NCI-H226 (cell line): Measurements from ENCODE around the gene IL12A.

Experiments used
- DNase-seq: peaks from one replicate; pipeline ENCODE4 v3.0.0-alpha.2; 2015

Gene IL12A

DNA sequence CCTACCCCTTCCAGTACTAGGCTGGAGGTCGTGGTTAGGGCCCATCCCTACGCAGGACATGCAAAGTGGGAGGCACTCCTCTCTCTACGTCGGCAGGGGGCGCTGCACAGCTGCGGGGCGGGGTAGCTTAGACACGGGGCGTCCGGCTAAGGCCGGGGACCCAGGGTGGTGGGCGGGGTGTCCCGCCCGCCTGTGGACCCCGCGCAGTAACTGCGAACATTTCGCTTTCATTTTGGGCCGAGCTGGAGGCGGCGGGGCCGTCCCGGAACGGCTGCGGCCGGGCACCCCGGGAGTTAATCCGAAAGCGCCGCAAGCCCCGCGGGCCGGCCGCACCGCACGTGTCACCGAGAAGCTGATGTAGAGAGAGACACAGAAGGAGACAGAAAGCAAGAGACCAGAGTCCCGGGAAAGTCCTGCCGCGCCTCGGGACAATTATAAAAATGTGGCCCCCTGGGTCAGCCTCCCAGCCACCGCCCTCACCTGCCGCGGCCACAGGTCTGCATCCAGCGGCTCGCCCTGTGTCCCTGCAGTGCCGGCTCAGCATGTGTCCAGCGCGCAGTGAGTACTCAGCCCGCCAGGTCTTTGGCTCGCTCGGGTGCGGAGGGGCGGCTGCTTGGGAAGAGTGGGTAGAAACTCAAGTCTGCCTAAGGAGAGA is at the start of gene IL12A:
TSS of gene IL12A (plus strand) at position 219 of the 655 bp plus-strand sequence.
- peak; percentile 40 for DNase-seq

DNA sequence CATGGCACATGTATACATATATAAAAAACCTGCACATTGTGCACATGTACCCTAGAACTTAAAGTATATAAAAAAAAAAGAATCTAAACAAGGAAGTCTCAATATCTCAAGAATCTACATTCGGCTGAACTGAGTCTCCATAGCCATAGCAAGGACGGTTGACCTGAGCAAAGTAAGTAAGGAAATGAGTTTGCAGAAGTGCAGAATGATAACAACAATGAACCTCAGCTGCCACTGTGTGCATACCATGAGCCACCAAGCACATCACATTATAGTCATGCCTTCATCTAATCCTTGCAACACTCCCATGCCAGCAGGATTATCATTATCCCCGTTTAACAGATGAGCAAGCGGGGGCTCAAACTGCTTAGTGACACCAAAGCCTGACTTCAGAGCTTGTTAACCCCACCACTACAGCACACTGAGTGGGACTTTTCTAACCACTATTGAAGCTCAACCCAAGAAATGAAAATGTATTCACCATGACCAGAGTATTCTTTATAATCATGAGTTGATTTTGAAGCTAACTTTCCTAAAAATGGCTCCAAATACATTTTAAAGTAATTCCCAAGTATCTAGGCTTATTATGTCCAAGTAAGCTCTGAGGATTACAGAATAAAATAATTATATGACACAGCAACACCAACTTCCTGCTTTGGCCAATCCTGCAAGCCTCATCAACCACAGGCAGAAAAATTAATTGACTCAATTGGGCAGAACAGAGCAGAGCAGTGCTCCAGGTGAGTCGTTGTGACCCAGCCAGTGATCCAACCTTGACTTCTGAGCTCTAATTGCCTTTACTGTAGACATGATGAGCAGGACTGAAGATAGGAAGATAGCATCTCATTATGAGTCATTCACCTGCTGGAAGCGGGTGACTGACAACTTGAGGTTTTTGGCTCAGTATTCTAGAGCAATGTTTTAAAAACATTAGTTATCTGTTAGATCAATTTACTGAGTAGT is 47.3 kb upstream of the IL12A start:
- DNase-seq, result no peak

GRCh38 chr3:159944781-159945180 is 43.9 kb upstream of the IL12A start:
- DNase-seq, result no peak

DNA sequence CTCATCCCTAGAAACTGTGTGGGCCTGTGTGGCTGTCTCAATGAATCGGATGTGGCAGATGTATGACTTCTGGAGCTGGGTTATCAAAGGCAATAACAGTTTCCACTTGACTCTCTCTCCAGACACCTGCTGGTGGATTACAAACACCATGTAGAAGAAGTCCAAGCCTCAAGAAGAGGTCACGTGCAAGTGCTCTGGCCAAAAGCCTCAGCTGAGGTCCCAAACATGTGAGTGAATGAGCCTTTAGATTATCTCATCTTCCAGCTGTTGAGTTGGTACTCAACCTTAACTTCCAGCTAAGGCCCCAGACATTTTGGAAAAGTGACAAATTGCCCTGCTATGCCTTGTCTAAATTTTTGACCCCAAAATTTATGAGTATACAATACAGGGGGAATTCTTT is 42.7 kb upstream of the IL12A start:
- DNase-seq, result no peak

- peak; percentile 88 for DNase-seq
Observed at GRCh38 chr3:159947220-159947619, 41.4 kb upstream of the IL12A start.

- DNase-seq, result no peak
Observed at GRCh38 chr3:159948429-159949144, 40.0 kb upstream of the IL12A start.

DNA sequence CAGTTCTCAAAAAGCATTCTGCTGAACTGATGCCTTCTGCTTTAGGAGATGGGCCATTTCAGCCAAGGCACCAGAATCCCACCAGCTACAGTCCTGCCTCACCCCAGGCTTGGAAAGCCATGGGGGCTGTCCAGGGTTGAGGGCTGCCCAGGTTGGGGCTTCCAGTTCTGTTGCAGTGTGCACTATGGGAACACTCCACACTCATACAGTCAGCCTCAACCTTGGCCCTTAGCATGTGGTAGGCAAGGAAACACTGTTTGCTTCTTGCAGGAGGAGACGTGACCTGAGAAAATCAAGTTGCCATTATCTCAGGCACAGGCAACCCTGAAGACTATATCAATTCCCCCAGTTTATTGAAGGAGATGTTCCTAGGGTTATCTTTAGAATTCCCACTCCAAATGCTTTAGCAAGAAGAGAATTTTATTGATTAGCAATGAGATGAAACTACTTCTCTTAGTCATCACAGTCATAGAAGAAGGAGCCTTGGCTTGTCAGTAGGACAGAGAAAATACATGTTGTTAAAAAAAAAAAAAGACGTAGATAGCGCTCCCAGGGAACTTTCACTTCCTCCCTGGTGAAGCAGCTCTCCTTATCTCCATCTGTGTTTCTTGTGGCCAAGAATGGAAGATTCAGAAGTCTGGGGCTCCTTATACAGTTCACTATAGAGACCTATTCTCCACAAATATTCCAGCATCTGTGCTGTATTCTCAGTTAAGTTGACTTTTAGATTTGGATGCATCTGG is 38.3 kb upstream of the IL12A start:
- no peak for DNase-seq

GRCh38 chr3:159951540-159951939 is 37.1 kb upstream of the IL12A start:
- no peak for DNase-seq

GRCh38 chr3:159953325-159954085 is 35.1 kb upstream of the IL12A start:
- DNase-seq, result no peak

DNA sequence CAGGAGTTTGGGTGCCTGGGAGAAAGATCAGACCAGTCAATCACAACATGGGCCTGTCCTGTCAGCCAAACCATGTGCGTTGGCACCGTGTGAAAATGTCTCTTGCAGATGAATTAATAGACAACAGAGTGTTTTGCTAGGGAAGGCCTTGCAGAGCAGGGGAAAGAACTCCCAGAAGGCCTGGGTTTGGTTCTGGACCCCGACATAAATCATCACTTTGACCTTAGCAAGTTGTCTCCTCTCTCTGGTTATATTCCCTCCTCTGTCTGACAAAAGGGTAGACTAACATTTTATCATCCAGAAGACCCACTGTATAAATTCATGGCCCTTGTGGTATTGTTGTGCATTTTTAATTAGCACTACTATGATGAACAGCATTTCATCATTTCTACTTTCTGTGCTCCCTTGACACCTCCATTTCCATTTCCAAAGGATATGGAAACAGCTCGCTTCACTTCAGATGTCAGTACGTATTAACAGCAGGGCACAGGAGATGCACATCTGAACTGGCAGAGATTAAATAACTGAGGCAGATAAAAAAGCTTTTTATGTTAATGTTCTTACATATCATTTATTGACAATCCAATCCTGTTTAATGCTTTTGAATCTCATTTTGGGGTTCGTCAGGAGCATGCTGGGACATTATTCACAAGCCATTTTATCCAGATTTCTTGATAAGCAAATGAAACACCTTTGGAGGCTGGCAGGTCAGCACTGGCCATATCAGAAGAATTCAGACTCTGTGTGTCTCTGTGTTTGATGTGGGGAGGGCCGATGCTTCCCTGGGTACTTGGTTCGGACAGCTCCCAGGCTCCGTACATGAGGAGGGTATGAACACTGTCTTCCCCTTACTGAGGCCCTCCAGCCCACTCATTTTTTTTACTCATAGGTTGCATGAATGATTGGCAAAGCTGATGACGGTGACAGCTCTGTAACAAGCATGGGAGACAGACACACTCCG is 28.2 kb upstream of the IL12A start:
- no peak for DNase-seq

- DNase-seq, result peak; percentile 86
Observed at GRCh38 chr3:159964166-159964973, 24.3 kb upstream of the IL12A start.

GRCh38 chr3:159971311-159971710 is 17.3 kb upstream of the IL12A start:
- no peak for DNase-seq

DNA sequence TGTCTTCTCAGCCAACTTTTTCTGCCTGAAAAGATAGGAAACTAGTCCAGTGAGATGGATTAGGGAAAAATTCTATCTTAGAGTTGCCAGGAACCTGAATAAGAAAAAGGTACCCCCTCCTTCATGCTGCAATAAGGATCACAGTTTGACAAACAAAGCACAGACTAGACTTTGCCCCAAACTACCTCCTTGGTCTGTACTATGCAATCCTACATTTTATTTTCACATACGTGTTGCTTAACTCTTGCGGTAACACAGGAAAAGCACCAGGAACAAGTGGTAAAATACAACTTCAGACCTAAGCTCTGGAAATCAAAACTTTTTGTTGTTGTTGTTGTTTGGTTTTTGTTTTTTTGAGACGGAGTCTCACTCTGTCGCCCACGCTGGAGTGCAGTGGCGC is 11.3 kb upstream of the IL12A start:
- no peak for DNase-seq

- DNase-seq, result no peak
Observed at GRCh38 chr3:159978353-159978752, 10.3 kb upstream of the IL12A start.

- no peak for DNase-seq
Observed at GRCh38 chr3:159978918-159979703, 9.5 kb upstream of the IL12A start.

GRCh38 chr3:159982442-159982974 is 6.1 kb upstream of the IL12A start:
- no peak for DNase-seq

- peak; percentile 47 for DNase-seq
Observed at GRCh38 chr3:159987291-159987711, 1.3 kb upstream of the IL12A start.

DNA sequence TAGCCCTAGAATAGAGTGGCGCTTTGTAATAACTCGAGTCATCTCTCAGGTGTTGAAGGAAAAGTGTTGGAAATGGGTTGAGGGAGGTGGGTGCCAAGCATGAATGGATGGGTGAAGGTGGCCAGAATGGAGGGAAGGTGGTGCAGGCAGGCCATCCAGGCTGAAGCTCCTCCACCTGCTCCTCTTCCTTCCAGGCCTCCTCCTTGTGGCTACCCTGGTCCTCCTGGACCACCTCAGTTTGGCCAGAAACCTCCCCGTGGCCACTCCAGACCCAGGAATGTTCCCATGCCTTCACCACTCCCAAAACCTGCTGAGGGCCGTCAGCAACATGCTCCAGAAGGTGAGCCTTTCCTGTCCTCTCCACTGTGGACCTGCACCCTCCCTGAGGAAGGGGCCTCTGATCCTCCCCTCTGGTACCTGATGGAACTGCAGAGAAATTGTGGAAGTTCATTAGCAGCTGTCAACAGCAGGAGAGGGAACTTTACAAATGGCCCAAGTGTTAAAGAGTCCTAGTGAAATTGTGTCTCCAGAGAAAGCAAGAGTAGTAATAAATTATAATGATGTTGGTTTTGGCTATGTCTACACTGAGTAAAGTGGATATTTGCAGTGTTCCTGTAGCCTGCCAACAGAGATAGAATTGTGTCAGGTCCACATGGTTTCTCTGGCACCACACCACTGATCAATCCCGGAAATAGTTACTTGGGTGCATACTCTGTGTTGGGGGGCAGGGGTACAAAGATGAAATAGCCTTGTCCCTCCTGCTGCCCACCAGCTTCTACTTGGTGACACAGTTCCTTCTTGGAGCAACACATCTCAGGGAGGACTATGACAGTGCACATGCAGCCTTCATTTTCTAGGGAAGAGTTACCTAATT is 1.6 kb downstream of the IL12A start:
- no peak for DNase-seq
